ENCODE results near the gene MAP4K4.

DNA sequence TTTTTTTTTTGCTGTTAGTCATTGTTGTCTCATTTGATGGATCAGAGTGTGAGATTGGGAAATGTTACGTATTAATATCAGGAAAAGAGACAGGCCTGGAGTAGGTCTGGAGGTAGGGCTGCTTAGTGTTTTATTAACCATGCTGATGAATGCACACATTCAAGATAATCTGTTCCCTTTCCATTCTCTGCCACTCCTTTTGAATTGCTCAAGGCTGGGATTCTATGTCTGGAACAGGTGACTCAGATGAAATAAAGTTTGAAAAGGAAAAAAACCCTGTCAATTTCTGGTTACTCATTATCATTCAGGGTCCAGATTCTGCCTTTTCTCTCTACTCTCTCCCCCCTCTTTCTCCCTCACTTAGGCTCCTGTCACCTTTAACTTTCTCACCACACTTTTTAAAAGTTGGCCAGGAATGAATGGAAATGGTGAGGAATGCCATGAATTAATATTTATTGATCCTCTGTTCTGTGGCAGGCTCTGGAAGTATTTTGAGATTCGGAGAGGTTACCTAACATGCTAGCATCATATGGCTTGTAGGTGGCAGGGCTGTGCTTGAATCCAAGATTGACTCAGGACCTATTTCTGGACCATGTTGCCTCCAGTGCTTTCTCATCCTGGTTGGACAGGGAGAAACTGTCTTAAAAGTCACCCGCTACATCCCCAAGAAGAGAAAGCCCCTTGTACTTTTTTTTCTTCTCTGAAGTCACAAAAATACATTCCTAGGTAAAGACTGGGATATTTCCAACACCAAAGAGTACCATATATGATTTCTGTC is 40.2 kb downstream of the MAP4K4 start:
- TF ChIP-seq GATA3 (IDR thresholded peaks at IDR 0.05; ENCODE audit: low read depth, low read length) (no peak), GATA2 (IDR thresholded peaks at IDR 0.05; ENCODE audit: low read depth, low read length) (no peak)

Measured in SH-SY5Y (cell line).